Activated T-cell treated with anti-CD3 and anti-CD28 coated beads for 48 hours (primary cell): ENCODE results near the gene PNPLA2.
A peak's percentile ranks its signal among the peaks of the same experiment; 100 is the strongest.

ENCODE experiments used
- DNase-seq: peaks from one replicate; pipeline ENCODE4 v3.0.0-alpha.2; 2020; ENCODE audit warnings: low read depth

PNPLA2 gene

DNA sequence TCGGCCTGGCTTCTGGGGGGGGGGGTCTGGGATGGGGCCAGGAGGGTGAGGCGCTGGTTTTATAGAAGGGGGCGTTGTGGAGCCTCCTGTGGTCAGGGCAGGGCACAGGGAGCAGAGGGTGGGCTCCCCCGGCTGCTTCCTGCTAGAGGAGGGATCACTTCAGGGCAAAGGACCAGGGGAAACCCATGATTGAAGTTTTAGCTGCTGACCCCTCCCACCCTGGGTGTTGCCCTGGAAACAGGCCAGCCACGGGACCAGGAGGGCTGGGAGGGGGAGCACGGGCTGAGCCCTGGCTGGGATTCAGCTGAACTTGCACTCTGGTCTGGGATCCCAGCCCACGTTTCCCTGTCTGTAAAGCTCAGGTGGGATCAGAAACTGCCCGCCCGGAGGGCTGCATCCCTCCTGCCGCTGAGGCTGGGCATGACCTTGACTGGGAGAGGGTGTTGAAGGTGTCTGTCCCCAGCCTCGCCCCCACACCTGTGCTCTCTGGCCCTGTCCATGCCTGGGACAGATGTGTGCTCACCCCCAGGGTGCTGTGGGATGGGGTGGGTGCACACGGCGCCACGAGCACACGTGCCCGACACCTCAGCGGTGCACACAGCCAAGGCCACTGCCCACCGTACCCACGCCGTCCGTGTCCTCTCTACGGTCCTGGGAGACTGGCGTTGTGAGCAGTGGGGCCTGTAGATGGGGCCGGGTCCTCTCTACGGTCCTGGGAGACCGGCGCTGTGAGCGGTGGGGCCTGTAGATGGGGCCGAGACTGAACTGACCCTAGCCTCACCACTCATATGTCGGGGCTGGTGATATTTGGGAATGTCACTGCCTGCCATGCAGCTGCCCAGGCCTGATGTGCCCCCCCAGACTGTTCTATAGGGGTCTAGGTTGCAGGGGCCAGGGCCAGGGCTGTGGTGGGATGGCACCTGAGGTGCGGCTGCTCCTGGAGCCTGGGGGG is 26.3 kb downstream of the PNPLA2 start:
- no peak for DNase-seq

DNA sequence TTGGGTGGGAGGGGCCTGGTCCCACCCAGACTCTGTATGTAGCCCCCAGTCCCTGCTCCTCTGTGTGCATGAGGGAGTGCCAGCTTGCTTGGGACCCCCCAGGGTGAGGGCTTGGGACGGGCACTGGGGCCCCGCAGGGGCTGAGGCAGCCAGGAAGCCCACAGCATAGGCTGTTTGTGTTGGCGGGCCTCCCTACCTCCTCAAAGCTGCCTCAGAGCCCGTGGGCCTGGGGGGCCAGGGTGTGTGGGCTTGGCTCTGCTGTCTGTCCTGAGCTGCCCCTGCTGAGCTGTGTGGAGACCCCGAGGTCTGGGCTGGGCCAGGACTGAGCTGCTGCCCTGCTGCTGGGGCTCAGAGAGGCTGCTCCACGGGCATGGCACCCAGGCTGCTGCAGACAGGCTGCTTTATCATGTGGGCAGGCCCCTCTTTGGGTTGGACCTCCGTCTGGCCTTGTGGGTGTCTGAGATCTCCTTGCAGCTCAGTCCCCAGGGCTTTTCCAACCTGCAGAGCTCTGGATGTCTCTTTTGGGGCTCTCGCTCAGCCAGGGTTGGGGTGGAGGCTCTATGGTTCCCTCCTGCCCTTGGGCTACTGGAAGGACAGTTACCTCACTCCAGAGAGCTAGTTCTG is 27.3 kb downstream of the PNPLA2 start:
- DNase-seq, result no peak

DNA sequence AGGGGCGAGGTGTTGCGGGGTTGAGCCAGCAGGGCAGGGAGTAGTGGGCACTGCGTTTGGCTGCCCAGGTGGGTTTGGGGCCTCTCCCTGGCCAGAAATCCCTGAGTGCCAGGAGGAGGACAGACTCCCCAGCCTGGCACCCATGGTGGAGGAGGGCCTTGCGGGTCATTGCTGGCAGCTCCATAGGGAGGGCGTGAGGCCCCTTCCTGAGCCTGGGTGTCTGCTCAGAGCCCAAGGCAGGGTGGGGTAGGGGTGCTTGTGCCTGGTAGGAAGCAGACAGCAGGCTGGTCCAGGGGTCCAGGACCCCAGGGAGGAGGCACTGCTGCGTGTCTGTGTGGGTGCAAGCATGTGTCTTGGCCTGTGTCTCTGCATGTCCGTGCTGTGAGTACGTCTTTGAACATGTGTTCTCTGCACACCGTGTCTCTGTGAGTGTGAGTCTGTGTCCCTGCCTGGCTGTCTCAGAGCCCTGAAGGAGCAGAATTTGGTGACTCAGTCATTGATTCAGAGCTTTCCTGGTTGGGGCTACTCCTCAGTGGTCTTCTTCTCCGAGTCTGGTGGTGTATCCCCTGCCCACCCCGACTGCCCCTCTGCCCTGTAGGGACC is 27.9 kb downstream of the PNPLA2 start:
- DNase-seq, result no peak

DNA sequence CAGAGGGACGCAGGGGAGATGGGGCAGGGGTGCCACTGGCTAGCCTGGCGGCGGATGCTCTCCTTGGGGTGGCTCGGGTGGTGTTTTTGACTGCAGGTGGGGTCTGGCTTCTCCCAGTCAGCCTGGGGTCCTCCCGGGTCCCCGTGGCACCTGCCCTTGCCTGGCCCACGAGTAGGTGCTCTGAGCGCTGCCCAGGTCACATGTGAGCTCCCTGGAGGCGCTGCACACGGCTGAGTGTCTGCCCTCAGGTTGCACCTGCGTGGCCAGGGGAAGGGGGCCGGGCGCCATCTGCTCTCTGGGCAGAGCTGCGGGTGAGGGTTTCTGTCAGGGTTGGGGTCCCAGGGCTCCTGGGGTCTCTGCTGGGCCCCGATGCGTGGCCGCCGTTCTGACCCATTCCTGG is 29.2 kb downstream of the PNPLA2 start:
- DNase-seq, result no peak

DNA sequence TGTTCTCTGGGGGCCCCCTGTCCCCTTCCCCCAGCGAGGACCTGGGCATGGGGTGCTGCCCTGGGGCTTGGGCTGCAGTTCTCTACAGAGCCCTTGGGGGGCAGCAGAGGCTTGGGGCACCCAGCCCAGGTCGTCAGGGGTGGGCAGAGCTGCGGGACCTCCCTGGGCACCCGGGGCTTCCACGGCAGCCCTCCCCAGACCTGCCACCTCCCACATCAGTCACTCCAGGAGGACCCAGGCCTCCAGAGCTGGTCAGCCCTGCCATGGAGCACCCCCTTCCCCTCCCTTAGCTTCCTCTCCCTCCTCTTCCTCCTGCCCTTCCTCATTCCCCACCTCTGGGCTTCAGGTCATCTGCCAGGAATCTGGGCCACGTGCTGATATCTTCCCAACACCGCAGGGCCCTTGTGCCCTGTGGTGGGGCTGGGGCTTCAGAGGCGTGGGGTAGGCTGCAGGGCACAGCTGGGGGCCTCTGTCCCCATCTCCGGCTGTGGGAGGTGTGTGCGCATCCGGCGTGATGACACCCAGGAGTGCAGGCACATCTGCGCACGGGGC is 29.7 kb downstream of the PNPLA2 start:
- DNase-seq, result peak; percentile 63

DNA sequence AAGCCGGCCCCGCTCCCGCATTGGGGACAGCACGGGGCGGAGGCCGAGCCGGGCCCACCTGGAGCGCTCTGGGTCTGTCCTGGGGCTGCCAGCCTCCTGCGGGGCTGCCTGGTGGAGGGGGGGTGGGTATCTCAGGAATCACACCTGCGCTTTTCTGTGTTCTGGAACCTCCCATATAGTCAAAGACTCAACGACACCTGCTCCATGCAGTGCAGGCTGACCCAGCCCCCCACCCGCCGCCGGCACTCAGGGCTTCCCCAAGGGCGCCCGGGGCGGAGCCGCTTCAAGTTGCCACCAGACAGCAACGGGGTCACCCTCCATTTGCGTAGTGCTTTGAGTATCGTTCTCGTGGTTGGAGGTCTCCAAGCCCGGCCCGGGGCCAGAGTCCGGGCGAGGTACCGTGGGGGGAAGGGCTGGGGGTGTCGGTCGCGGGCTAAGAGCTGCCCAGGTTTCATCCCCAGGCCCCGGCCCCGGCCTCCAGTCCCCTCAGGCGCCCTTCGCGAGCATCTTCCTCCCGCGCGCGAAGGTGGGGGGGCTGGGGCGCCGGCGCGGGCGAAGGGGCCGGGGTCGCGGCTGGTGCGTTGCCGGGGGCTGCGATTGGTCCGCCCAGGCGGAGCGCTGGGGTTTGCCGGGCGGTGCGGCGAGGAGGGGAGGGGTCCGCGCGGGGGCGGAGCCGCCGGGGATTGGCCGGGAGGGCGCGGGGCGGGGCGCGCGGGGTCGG is 30.6 kb downstream of the PNPLA2 start:
- no peak for DNase-seq

DNA sequence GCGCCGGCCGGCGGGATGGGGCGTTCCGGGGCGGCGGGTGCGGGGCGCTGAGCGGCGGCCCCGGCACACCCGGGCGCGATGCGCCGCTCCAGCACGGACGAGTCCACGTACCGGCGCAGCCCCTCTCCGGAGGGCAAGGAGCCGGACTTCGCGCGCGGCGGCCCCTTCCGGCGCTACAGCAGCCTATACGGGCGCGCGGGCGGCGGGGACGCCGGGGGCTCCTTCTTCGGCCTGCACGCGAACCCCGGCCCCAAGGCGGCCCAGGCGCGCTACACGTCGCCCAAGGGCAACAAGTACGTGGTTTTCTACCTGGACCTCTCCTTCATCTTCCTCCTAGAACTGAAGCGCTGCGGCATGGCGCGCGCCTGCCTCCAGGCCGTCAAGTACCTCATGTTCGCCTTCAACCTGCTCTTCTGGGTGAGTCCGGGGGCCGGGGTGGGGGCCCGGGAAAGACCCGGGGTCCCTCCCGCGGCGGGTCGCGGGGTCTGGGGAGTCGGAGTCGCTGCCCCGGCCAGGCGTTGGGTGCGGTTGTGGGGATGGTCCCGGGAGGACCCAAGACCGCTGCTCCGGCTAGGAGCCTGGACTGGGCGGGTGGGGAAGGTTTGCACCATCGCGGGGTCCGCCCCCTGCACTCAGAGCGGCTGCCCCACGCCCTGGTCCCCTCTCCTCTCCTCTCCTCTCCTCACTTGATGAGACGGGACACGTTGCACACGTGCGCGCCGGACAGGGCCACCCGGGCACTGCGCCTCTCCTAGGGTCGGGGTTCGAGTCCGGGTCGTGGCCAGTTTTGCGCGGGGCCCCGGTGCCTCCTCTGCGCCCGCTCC is 31.4 kb downstream of the PNPLA2 start:
- no peak for DNase-seq

DNA sequence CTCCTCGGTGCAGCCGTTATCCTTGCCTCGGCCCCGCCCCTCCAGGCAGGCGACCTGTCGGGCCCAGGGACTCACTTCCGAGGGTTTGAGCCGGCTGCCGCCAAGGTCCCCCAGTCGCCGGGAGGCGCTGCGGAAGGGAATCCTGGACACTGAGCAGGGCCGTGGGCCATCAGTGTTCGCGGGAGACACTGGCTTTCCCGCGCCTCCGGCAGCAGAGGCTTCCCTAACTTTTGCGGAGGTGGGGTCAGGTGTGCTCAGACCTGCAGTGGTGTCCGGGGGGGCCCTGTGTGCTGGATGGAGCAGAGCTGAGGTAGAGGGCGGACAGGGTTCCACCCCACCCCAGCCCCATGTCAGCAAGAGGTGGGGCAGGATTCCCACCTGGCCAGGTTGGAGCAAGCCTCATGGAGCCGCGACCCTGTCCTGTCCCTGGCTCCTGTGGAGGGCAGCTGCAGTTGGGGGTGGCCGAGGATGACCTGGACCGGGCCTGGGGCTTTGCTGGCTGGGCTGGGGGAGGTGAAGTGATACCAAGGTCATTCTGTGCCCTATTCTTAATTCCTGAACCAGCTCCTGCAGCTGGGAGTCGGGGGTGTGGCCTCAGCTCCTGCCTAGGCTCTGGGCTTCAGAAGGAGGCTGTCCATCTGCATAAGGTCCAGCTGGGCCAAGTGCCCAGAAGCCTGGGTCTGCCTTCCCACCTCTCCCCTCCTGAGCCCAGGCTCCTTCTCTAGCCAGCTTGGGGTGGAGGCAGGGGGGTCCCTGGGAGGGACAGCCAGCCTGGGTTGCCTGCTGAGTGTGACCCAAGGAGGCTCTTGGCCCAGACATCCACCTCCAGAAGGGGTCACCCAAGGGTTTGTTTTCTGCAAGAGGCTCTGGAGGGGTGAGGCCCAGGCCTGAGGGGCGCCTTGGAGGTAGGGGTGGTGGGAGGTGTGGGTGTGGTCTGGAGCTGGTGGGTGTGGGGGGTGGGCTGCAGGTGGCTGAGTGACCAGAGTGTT is 32.4 kb downstream of the PNPLA2 start:
- no peak for DNase-seq

DNA sequence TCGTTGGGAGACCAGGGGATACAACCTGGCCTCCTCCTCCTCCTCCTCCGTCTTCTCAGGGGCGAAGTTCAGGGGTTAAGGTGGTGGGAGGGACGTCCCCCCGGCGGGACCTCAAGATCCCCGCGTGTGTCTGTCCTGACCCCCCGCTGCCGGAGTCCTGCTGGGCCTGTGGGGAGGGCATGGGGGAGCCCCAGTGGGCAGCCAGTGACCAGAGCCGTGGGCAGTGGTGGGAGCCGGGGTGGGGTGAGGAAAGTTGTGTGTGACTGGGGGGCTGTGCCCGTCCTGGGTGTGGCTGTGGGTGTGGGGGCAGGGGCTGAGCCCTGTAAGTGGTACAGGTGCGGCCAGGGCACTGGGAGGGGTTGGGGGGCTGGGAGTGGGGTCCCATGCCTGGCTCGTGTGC is 34.0 kb downstream of the PNPLA2 start:
- DNase-seq, result no peak

DNA sequence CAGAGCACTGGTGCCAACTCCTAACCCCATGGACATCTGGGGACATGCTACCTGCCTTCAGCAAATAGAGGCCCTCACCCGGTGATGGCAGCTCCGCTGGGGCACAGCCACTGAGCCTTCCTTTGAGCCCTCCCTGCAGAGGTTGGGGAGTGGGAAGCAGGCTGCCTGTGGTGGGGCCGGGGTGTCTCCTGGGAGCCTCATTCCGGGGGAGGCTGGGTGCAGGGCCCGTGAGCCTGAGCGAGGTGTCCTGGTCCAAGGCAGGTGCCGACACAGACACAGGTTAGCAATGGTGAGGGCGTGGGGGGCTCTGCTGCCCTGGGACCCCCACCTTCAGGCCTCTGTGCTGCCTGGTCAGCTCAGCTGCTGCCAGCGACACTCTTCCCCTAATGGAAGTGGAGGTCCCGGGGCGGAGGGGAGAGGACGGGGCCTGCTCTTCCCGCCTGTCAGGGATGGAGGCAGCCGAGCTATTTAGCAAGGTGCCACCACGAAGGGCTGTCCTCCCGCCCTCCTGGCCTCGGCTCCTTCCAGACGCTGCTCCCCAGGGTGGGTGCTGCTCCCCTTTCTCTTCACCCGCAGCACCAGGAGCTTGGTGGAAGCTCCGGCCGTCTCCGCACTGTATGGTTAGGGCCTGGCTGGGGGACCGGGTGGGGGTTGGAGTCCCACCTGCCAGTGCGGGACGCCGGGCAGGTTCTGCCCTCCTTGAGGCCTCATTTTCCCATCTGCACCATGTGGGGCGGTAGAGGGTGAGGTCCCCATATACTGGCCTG is 35.2 kb downstream of the PNPLA2 start:
- no peak for DNase-seq

DNA sequence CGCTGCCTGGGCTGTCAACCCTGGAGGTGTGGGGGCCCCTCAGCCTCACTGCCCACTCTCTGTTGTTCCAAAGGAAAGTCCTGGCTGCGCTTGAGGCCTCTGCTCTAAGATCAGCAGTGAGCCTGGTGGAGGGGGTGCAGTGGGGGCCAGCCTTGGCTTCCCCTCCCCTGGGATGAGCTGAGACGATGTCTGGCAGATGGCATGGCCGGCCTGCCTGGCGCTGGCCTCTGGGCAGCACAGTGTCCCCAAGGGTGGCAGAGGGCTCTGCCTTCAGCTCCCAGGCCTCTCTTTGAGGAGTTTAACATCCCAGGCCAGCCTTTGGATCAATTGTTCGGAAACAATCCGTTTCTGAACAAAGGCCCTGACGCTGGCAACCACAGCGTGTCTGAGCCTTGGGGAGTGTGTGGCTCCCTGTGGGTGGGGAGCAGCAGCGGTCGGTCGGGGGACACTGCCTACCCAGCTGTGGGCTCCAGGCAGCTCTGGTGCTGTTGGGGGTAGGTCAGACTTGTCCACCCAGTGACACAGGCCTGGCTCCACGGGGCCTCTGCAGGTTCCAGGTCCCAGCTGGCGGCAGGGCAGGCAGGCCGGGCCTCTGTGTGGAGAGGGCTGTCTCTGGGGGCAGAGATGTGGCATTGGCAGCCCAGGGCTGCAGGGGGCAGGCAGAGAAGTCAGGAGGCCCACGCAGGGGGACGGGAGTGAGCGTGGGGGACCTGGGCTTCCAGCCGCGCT is 36.1 kb downstream of the PNPLA2 start:
- DNase-seq, result no peak

DNA sequence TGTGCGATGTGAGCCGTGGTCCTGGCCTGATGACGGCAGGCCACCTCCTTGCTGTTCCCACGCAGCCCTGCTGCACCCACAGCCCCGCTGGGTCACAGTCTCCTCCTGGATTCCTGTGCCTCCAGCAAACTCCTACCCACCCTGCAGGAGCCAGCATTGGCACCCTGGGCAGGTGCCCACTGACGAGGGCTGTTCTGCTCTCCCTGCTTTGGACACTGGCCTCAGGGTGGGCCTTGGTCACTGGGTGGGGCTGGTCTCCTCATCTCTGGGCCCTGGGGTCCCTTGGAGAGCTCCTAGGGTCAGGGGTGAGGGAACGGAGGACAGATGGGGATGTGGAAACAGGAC is 36.6 kb downstream of the PNPLA2 start:
- DNase-seq, result no peak

DNA sequence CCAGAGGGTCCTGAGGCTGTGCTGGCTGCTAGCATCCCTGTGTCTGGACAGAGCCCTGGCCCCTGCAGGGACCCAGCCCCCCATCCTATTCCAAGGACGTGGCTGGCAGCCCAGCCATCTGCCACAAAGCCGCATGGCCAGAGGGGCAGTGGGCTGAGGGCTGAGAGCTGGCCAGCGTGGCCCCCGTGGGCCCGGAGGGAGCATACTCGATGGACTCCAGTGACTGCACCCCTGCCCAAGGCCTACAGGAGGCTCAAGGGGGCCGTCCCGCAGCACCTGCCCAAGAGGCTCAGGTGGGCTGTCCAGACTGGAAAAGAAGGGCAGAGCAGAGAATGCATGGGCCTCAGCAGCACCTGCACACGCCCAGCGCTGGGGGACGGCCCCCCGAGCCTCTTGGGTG is 37.1 kb downstream of the PNPLA2 start:
- DNase-seq, result no peak

DNA sequence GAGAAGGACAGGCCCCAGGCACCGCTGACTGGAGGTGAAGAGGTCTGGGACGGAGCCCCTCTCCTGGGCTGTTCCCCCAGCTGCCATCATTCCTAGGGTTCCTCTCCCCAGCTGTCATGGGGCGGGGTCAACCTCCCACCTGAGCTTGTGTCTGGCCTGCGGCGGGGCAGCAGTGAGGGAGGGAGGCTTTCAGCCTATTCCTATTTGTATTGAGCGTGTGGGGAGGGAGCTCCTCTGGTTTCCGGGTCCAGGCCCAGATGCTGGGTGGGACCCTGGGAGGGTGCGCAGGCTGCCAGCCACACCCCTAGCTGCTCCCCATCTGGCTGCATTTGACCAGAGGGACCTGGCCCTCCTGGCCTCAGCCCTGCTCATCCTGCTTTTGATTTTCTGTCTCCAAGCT is 37.7 kb downstream of the PNPLA2 start:
- no peak for DNase-seq

DNA sequence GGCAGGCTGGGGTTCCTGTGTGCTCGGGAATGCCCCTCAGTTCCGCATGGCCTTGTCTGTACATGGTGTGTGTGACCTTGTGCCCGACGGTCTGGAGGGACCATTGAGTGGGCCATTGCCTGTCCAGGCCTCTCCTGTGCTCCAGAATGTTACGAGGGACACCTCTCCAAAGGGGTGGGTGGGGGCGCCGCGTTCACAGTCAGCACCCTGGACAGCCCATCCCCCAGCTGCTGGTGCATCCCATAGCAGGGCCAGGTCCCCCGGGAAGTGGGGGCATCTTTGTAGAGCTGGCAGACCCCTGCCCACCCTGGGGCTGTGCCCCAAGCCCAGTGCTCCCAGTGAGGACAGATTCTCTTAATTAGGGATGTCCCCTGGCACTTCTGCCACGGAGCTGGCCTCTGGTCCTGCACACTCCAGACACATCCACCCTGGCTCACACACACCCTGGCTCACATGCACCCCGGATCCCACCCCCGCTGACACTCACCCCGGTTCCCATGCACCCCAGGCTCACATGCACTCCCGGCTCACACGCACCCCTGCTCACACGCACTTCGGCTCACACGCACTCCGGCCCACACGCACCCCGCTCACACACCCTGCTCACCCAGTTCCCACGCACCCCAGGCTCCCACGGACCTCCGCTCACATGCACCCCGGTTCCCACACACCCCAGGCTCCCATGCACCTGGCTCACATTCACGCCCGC is 39.5 kb downstream of the PNPLA2 start:
- no peak for DNase-seq

DNA sequence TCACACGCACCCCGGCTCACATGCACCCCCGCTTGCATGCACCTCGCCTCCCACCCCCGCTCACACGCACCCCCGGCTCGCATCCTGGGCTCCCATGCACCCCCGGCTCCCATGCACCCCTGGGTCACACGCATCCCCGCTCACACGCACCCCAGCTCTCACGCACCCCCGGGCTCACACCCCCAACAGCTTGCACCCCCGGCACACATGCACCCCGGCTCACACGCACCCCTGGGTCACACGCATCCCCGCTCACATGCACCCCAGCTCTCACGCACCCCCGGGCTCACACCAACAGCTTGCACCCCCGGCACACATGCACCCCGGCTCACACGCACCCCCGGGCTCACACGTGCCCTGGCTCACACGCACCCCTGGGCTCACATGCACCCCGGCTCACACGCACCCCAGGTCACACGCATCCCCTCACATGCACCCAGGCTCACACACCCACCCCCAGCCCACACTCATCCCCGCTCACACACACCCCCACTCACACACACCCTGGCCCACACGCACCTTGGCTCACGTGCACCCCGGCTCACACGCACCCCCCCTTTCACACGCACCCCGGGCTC is 40.1 kb downstream of the PNPLA2 start:
- no peak for DNase-seq

DNA sequence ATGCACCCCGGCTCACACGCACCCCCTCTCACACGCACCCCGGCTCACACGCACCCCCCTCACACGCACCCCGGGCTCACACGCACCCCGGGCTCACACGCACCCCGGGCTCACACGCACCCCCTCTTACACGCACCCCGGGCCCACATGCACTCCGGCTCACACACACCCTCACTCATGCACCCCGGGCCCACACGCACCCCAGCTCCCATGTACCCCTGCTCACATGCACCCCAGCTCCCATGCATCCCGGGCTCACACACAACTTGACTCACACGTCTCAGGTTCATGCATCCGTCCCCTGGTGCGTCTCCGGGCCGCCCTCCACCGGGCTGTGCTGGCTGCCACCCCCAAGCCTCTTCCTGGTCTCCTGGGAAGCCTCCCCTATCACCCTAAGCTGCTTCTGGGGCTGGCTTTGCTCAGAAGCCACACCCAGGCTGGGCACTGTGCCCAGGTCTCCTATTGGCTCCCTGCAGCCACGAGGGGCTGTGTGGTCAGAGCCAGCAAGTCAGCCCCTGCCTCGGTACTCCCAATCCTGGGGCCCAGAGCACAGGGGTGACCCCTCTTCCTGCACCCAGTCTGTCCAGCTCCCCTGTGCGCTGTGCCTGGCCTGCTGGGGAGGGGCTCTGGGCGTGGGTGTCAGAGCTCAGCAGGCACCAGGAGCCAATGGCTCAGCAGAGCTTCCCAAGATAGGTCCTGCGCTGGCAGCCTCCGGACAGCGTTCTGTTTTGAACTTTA is 40.8 kb downstream of the PNPLA2 start:
- DNase-seq, result no peak
